OCI-LY3 (cell line): ENCODE measurements around the gene ABLIM2.

Source experiments
- H2AFZ ChIP-seq: fragments of 200-600, 300-600 bp; shearing (Covaris generic); 2 replicates; pipeline ENCODE4 v1.6.0; 2014; ENCODE audit warnings: antibody characterized with exemption, low read depth, low read length
- H3K27ac ChIP-seq: fragments of 200-600, 300-600 bp; sonication (generic); 2 replicates; pipeline ENCODE4 v1.5.1; 2014; ENCODE audit warnings: mild to moderate bottlenecking, low read length, moderate library complexity, mixed read lengths
- H3K27me3 ChIP-seq: fragments of 200-600, 300-600 bp; sonication (generic); 2 replicates; pipeline ENCODE4 v1.6.1; 2014; ENCODE audit warnings: low read depth, low read length, mixed read lengths
- H3K36me3 ChIP-seq: fragments of 200-600, 300-600 bp; sonication (generic); replicated peaks from 2 replicates; pipeline ENCODE3; 2014; ENCODE audit warnings: low read depth, low read length, mixed read lengths
- H3K4me1 ChIP-seq: fragments of 300-600, 200-600 bp; sonication (generic); 2 replicates; pipeline ENCODE4 v1.6.1; 2014; ENCODE audit warnings: low read length, mixed read lengths
- H3K4me2 ChIP-seq: fragments of 200-600, 300-600 bp; sonication (generic); 2 replicates; pipeline ENCODE4 v1.6.1; 2014; ENCODE audit warnings: low read length, mixed read lengths
- H3K4me3 ChIP-seq: fragments of 300-600, 200-600 bp; sonication (generic); 2 replicates; pipeline ENCODE4 v1.5.1; 2014; ENCODE audit warnings: antibody characterized with exemption, mild to moderate bottlenecking, low read length, moderate library complexity
- H3K79me2 ChIP-seq: fragments of 300-600, 200-600 bp; shearing (Covaris generic); 2 replicates; pipeline ENCODE4 v1.6.1; 2014; ENCODE audit warnings: mild to moderate bottlenecking, low read length, mixed read lengths
- H3K9ac ChIP-seq: fragments of 300-600, 200-600 bp; shearing (Covaris generic); 2 replicates; pipeline ENCODE4 v1.6.0; 2014; ENCODE audit warnings: mild to moderate bottlenecking, low read length, moderate library complexity
- H3K9me3 ChIP-seq: fragments of 200-600, 300-600 bp; shearing (Covaris generic); 2 replicates; pipeline ENCODE4 v1.6.1; 2014; ENCODE audit warnings: low read length, mixed read lengths; ENCODE audit not compliant: insufficient read depth
- H4K20me1 ChIP-seq: fragments of 200-600, 300-600 bp; sonication (generic); 2 replicates; pipeline ENCODE4 v1.6.1; 2016; ENCODE audit warnings: low read length, mixed read lengths; ENCODE audit not compliant: insufficient read depth
- EZH2phosphoT487 ChIP-seq: fragments of 200-600 bp; shearing (Covaris generic); IDR thresholded peaks from 2 replicates; pipeline ENCODE4 v1.6.1; 2018; ENCODE audit warnings: antibody characterized with exemption, mixed run types, low read depth
- TF ChIP-seq, protein P1 (sequence below): fragments of 200-600, 300-600 bp; sonication (generic); IDR thresholded peaks from 2 replicates; pipeline ENCODE4 v1.5.1; 2014; ENCODE audit warnings: antibody characterized with exemption, low read length, low read depth

Gene ABLIM2

DNA sequence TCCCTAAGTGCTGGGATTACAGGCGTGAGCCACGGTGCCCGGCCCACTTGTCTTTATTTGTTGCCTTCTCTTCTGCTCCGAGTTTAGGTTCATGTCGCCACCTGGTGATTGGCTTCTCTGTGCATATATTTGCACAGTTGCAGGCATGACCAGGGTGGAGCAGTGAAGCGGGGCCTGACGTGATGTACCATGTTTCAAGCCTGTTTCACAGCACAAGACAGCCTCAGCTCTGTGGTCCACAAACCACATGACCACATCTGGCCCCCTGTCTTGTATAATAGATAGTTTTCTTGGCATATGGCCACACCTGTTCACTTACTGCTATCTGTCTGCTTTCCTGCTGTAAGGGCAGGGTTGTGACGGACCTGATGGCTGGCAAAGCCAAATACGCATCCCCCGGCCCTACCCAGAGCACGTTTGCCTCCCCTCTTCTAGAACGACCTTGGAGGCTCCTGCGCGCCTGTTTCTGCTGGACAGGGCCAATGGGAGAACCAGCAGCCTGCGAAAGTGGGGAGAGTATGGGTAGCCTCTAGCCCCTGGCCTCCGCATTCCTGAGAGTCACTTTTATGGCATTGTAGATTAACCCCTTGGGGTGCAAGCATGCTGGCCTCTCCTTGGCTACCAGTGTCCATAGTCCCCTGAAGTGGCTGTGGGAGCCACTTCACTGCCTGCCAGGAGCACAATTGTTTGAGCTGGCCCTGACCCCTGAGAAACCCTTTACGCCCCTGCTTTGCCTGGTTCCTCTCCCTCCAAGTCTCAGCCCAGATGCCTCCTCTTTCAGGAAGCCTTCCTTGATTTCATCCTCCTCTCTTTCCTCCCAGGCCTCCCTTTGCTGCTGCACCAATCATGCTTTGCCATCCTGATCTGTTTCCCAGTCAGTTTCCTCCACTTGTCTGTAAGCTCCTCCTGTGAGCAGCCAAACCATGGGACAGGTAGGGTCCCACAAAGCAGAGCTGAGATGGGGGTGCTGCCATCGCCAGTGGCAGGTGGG lies 34.4 kb upstream of the ABLIM2 start:
- Histone ChIP-seq H3K9ac (no peak overlapping the region), H3K9me3 (no peaks in the 10 kb centered on the region), H3K4me2 (peak overlapping the region; percentile 34; the same call in 1 of the 2 replicates), H3K79me2 (no peaks in the 10 kb centered on the region), H3K4me3 (no peak overlapping the region), H3K36me3 (no peaks in the 10 kb centered on the region), H4K20me1 (no peaks in the 10 kb centered on the region), H2AFZ (no peak overlapping the region), H3K4me1 (peaks cover 6% of the 10 kb centered on the region), H3K27ac (no peak overlapping the region), H3K27me3 (peaks cover 33% of the 10 kb centered on the region)
- TF ChIP-seq, protein P1, sequence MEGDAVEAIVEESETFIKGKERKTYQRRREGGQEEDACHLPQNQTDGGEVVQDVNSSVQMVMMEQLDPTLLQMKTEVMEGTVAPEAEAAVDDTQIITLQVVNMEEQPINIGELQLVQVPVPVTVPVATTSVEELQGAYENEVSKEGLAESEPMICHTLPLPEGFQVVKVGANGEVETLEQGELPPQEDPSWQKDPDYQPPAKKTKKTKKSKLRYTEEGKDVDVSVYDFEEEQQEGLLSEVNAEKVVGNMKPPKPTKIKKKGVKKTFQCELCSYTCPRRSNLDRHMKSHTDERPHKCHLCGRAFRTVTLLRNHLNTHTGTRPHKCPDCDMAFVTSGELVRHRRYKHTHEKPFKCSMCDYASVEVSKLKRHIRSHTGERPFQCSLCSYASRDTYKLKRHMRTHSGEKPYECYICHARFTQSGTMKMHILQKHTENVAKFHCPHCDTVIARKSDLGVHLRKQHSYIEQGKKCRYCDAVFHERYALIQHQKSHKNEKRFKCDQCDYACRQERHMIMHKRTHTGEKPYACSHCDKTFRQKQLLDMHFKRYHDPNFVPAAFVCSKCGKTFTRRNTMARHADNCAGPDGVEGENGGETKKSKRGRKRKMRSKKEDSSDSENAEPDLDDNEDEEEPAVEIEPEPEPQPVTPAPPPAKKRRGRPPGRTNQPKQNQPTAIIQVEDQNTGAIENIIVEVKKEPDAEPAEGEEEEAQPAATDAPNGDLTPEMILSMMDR = peak; percentile 46
- no peak for TF ChIP-seq EZH2phosphoT487

DNA sequence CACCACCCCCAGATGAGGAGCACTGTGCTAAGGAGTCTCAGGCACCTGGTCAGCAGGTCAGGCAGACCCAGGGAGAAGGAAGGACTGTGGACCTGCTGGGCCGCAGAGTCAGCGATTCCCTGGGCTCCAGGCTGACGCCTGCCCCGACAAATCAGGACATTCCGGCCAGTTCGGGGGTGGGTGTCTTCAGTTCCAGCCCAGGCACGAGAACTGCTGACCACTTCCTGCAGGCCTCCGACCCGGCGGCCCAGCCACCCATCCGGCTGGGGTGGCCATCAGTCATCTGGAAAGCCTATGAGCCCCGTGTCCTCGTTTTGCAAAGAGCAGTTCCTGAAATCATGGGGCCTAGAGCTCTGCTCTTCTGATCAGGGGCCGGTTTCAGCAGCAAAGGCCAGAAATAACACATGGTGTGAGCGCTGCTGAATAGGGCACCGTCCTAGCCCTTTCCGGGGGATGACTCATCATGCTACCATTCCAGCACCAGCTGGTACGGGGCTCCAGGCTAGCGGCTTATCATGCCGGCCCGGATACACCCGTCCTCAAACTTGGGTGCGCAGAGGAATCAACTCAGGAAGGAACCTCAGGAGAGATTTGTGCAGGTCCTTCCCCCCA lies 32.6 kb upstream of the ABLIM2 start:
- peaks cover 4% of the 10 kb centered on the region for H3K4me1 ChIP-seq
- H3K9me3 ChIP-seq = no peaks in the 10 kb centered on the region
- no peak overlapping the region for H3K27ac ChIP-seq
- no peak overlapping the region for H2AFZ ChIP-seq
- H3K9ac ChIP-seq = no peak overlapping the region
- H3K4me3 ChIP-seq = no peak overlapping the region
- no peaks in the 10 kb centered on the region for H3K79me2 ChIP-seq
- H4K20me1 ChIP-seq = no peaks in the 10 kb centered on the region
- TF ChIP-seq, protein P1 = no peak
- no peak for TF ChIP-seq EZH2phosphoT487
- H3K36me3 ChIP-seq = no peaks in the 10 kb centered on the region
- peaks cover 35% of the 10 kb centered on the region for H3K27me3 ChIP-seq
- H3K4me2 ChIP-seq = no peak overlapping the region

- peaks cover 4% of the 10 kb centered on the region for H3K4me1 ChIP-seq
- no peaks in the 10 kb centered on the region for H4K20me1 ChIP-seq
- no peak overlapping the region for H3K9ac ChIP-seq
- no peaks in the 10 kb centered on the region for H3K36me3 ChIP-seq
- no peak overlapping the region for H3K27ac ChIP-seq
- H3K27me3 ChIP-seq = peaks cover 23% of the 10 kb centered on the region
- H3K4me3 ChIP-seq = no peak overlapping the region
- no peaks in the 10 kb centered on the region for H3K9me3 ChIP-seq
- no peak for TF ChIP-seq EZH2phosphoT487
- TF ChIP-seq, protein P1 = no peak
- H2AFZ ChIP-seq = no peak overlapping the region
- H3K79me2 ChIP-seq = no peaks in the 10 kb centered on the region
- no peak overlapping the region for H3K4me2 ChIP-seq
Observed at GRCh38 chr4:8189551-8190466, 31.2 kb upstream of the ABLIM2 start.
